Body of pancreas (tissue), 4 donors: ENCODE results near the gene IL1RAPL1. TPM values are rescaled to one million over a fixed set of nuclear protein-coding genes. Genes with fewer than 3 reads are reported as not detected.

Source experiments
- ATAC-seq: fragments of 150-250 bp; one replicate; pipeline ENCODE4 v1.9.1; 2016
- DNase-seq, 4 donors: peaks; one replicate each; pipeline ENCODE4 v3.0.0-alpha.2; 2019
- H3K27ac ChIP-seq, 4 donors: fragments of 200-600 bp; sonication (generic); 1 replicate in 3 of 4; 2 replicates in 1 of 4; pipeline versions ENCODE4 v1.5.1 to v1.6.1; 2016 to 2019; ENCODE audit warnings: mild to moderate bottlenecking in 1 of 4, mixed read lengths in 1 of 4, moderate library complexity in 1 of 4
- H3K27me3 ChIP-seq, 2 donors: fragments of 200-600 bp; sonication (generic); one replicate each; pipeline ENCODE4 v1.6.0; 2016; ENCODE audit warnings: mild to moderate bottlenecking in 1 of 2
- H3K36me3 ChIP-seq, 2 donors: fragments of 200-600 bp; sonication (generic); replicated peaks in 1 of 2; 2 replicates each; pipeline ENCODE4 v1.5.1; 2016; ENCODE audit warnings: low read depth in 2 of 2; ENCODE audit not compliant: insufficient read depth in 1 of 2
- H3K4me1 ChIP-seq: fragments of 200-600 bp; sonication (generic); one replicate; pipeline ENCODE4 v1.6.0; 2016
- H3K4me3 ChIP-seq, 2 donors: fragments of 200-600 bp; sonication (generic); 1 replicate in 1 of 2; 2 replicates in 1 of 2; pipeline ENCODE4 v1.5.1; 2016 to 2019
- H3K9me3 ChIP-seq, 3 donors: fragments of 200-600 bp; sonication (generic); 1 replicate in 2 of 3; 2 replicates in 1 of 3; pipeline ENCODE4 v1.5.1; 2016
- POLR2A ChIP-seq, 3 donors: fragments of 450-650 bp; IDR thresholded peaks; one replicate each; pipeline ENCODE4 v1.6.1; 2016; ENCODE audit warnings: antibody characterized with exemption in 3 of 3, mild to moderate bottlenecking in 2 of 3
- WGBS, 2 donors: methylation state at CpG; one replicate each; pipeline ENCODE4 v1.1.5; 2017; 5-methylcytosine and 5-hydroxymethylcytosine counted together
- intact Hi-C: fragments of 100-400 bp; cut with DNase I; formaldehyde crosslinking; loops from one replicate; pipeline ENCODE4 v1.15.1; 2023
- total RNA-seq, 2 donors: library from RNA; depleted of rRNA; stranded (reverse); fragments of >200 nt; gene quantifications; one replicate each; pipeline ENCODE4 v1.1.0, GENCODE V29; 2016
- TF ChIP-seq, protein P1 (sequence below), 7 experiments: fragments of 450-650 bp in 4 of 7; fragments of 200-600 bp in 3 of 7; sonication (generic) in 3 of 7; IDR thresholded peaks; one replicate each; pipeline ENCODE4 v1.5.1; 2016 to 2019; ENCODE audit warnings: antibody characterized with exemption in 7 of 7

Gene IL1RAPL1
- total RNA-seq, 2 donors from 2014 or later = 0.26 TPM; not detected in 1

- Histone ChIP-seq H3K4me3 (no peak overlapping the region), H3K36me3 (no peaks in the 10 kb centered on the region), H3K9me3 (no peaks in the 10 kb centered on the region), H3K4me1 (peaks cover 4% of the 10 kb centered on the region), H3K27ac (no peak overlapping the region), H3K27me3 (no peaks in the 10 kb centered on the region)
- TF ChIP-seq, protein P1, sequence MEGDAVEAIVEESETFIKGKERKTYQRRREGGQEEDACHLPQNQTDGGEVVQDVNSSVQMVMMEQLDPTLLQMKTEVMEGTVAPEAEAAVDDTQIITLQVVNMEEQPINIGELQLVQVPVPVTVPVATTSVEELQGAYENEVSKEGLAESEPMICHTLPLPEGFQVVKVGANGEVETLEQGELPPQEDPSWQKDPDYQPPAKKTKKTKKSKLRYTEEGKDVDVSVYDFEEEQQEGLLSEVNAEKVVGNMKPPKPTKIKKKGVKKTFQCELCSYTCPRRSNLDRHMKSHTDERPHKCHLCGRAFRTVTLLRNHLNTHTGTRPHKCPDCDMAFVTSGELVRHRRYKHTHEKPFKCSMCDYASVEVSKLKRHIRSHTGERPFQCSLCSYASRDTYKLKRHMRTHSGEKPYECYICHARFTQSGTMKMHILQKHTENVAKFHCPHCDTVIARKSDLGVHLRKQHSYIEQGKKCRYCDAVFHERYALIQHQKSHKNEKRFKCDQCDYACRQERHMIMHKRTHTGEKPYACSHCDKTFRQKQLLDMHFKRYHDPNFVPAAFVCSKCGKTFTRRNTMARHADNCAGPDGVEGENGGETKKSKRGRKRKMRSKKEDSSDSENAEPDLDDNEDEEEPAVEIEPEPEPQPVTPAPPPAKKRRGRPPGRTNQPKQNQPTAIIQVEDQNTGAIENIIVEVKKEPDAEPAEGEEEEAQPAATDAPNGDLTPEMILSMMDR (IDR thresholded peaks at IDR 0.05) = no peak
- no peak for TF ChIP-seq POLR2A (IDR thresholded peaks at IDR 0.05)
- DNase-seq = no peak
- ATAC-seq = no peak
- WGBS, 2 donors = 37 to 39% methylated on average over 10 of the region's 10 CpGs
- intact Hi-C loops = no loop called here
These were observed 1.5 kb upstream of the IL1RAPL1 start for GRCh38 chrX:28585767-28586166.

GRCh38 chrX:28586286-28586685, 960 bp upstream of the IL1RAPL1 start:
- no peak for ATAC-seq

DNA sequence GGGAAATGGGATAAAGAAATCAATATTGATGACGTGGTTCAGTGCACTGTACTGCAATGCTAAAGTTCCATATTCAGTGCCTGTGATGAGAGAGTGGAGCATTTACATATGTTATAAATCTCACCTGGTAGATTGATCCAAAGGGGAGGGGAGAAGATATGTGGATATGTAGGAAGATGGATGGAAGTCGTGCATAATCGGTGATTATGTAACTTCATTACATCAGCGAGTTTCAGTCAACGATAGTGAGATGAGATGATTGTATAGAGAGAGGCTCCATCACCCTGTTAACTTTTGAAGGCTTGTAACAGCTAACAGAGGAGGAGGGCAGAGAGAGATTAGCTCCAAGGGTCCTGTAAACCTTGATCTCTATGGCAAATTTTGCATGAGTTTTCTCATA, 1.8 kb downstream of the IL1RAPL1 start:
- Histone ChIP-seq H3K27ac (no peak overlapping the region), H3K4me3 (no peak overlapping the region), H3K9me3 (no peaks in the 10 kb centered on the region), H3K4me1 (peaks cover 4% of the 10 kb centered on the region), H3K27me3 (no peaks in the 10 kb centered on the region), H3K36me3 (no peaks in the 10 kb centered on the region)
- no peak for DNase-seq
- WGBS, 2 donors = 28 to 39% methylated on average over 5 of the region's 5 CpGs
- ATAC-seq = no peak
- TF ChIP-seq, protein P1 (IDR thresholded peaks at IDR 0.05) = no peak
- no peak for TF ChIP-seq POLR2A (IDR thresholded peaks at IDR 0.05)
- intact Hi-C loops = no loop called here

More at GRCh38 chrX:28586286-28586685, 960 bp upstream of the IL1RAPL1 start:
- no peak for TF ChIP-seq POLR2A (IDR thresholded peaks at IDR 0.05)
- TF ChIP-seq, protein P1 (IDR thresholded peaks at IDR 0.05) = no peak
- intact Hi-C loops = no loop called here
- Histone ChIP-seq H3K9me3 (no peaks in the 10 kb centered on the region), H3K4me3 (no peak overlapping the region), H3K36me3 (no peaks in the 10 kb centered on the region), H3K27ac (no peak overlapping the region), H3K27me3 (no peaks in the 10 kb centered on the region), H3K4me1 (peaks cover 4% of the 10 kb centered on the region)
- no peak for DNase-seq
- WGBS, 2 donors = 3% methylated on average over 6 to 7 of the region's 9 CpGs

- Histone ChIP-seq H3K9me3 (no peaks in the 10 kb centered on the region), H3K4me3 (no peak overlapping the region), H3K27me3 (no peaks in the 10 kb centered on the region), H3K36me3 (no peaks in the 10 kb centered on the region), H3K4me1 (peaks cover 4% of the 10 kb centered on the region), H3K27ac (no peak overlapping the region)
- TF ChIP-seq, protein P1 (IDR thresholded peaks at IDR 0.05) = no peak
- TF ChIP-seq POLR2A (IDR thresholded peaks at IDR 0.05) = no peak
- 11 to 38% methylated on average over 2 of the region's 2 CpGs for WGBS, 2 donors
- ATAC-seq (no peak), DNase-seq (no peak)
- intact Hi-C loops = no loop called here
These were observed 3.1 kb downstream of the IL1RAPL1 start for GRCh38 chrX:28590396-28590795.

DNA sequence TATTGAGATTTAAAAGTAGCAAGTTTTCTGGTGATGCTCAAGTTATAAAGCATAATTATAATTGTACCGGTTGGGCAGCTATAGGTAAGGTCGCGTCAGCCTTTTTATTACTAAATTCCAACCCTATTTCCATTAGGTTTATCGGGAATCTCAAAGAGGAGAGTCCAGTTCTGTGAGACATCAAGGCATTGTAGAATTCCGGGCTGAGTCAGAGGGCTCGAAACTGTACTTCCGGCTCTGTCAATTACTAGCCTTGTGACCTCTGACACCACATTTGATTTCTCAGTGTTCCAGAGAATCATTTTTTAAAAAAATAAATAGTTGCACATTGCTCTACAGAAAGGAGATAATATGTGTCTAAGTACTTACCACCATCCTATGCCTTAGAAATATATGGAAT, 4.3 kb downstream of the IL1RAPL1 start:
- DNase-seq (no peak), ATAC-seq (no peak)
- H3K4me3 ChIP-seq = no peak overlapping the region
- H3K9me3 ChIP-seq = no peaks in the 10 kb centered on the region
- no peak for TF ChIP-seq POLR2A (IDR thresholded peaks at IDR 0.05)
- TF ChIP-seq, protein P1 (IDR thresholded peaks at IDR 0.05) = no peak
- no peak overlapping the region for H3K27ac ChIP-seq
- 73 to 74% methylated on average over 5 to 7 of the region's 7 CpGs for WGBS, 2 donors
- H3K27me3 ChIP-seq = no peaks in the 10 kb centered on the region
- peaks cover 4% of the 10 kb centered on the region for H3K4me1 ChIP-seq
- no peaks in the 10 kb centered on the region for H3K36me3 ChIP-seq
- intact Hi-C loops = no loop called here
